Omental fat pad (tissue), 4 donors: ENCODE measurements around the gene GAS7. TPM values are rescaled to one million over a fixed set of nuclear protein-coding genes. Genes with fewer than 3 reads are reported as not detected.

Experiments
- ATAC-seq: fragments of 150-250 bp; one replicate; pipeline ENCODE4 v1.9.1; 2016; ENCODE audit warnings: mild to moderate bottlenecking, moderate library complexity; ENCODE audit not compliant: low FRiP score
- DNase-seq: peaks from one replicate; pipeline ENCODE4 v3.0.0-alpha.2; 2019; ENCODE audit warnings: low spot score
- total RNA-seq, 4 donors: library from RNA; depleted of rRNA; stranded (reverse); fragments of >200 nt; gene quantifications; one replicate each; pipeline ENCODE4 v1.1.0, GENCODE V29; 2016
- TF ChIP-seq, protein P1 (sequence below), 3 donors: fragments of 450-650 bp; IDR thresholded peaks; one replicate each; pipeline ENCODE4 v1.5.1; 2016 to 2017; ENCODE audit warnings: antibody characterized with exemption in 3 of 3, mild to moderate bottlenecking in 3 of 3, moderate library complexity in 2 of 3

The GAS7 gene
- total RNA-seq, 4 donors from 2014 or later: 36.4 to 148 (median 52.7) TPM

DNA sequence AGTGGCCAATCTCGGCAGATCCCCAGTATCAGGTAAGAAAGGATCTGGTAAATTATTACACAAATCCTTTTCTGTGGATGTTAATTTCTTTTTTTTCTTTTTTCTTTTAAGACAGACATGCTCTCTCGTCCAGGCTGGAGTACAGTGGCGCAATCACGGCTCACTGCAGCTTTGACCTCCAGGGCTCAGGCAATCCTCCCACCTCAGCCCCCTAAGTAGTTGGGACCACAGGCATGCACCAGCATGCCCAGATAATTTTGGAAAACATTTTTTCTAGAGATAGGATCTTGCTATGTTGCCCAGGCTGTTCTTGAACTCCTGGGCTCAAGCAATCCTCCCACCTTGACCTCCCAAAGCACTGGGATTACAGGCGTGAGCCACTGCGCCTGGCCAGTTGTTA is 54.0 kb downstream of the GAS7 start:
- TF ChIP-seq, protein P1, sequence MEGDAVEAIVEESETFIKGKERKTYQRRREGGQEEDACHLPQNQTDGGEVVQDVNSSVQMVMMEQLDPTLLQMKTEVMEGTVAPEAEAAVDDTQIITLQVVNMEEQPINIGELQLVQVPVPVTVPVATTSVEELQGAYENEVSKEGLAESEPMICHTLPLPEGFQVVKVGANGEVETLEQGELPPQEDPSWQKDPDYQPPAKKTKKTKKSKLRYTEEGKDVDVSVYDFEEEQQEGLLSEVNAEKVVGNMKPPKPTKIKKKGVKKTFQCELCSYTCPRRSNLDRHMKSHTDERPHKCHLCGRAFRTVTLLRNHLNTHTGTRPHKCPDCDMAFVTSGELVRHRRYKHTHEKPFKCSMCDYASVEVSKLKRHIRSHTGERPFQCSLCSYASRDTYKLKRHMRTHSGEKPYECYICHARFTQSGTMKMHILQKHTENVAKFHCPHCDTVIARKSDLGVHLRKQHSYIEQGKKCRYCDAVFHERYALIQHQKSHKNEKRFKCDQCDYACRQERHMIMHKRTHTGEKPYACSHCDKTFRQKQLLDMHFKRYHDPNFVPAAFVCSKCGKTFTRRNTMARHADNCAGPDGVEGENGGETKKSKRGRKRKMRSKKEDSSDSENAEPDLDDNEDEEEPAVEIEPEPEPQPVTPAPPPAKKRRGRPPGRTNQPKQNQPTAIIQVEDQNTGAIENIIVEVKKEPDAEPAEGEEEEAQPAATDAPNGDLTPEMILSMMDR (IDR thresholded peaks at IDR 0.05): no peak
- no peak for ATAC-seq
- no peak for DNase-seq

DNA sequence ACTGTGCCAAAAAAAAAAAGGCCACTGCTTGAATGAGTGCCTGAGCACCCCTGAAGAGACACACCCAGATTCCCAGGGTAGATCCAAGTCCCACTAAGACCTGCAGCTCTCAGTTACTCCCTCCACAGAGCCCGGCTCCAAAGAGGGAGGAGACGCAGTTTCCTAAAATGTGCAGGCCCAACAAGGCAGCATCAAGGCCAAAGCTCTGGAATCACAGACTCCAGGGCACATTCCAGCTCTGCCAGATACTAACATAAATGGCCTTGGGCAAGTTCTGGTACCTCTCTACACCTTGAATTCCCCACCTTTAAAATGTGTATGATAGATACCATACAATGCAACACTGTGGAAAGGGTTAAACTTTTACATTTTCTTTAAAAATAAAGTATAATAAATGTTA is 57.0 kb downstream of the GAS7 start:
- DNase-seq (no peak), ATAC-seq (no peak)
- TF ChIP-seq, protein P1 (IDR thresholded peaks at IDR 0.05): no peak

DNA sequence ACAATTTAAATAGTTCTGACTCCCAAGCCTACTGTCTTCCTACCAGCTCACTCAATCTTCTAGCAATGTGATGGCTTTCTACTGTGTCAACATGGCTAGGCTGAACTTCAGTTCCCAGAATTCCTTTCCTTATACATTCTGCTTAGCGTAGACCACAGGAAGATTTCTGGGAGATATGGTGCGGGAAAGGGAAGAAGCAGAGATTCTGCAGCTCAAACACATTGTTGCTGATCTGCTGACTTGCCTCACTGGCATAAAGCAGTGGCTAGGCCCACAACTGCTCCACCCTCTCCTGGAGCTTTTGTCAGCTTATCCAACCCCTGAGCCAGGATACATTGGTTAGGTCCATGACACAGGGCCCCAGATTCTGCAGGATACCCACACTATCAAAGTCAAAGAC is 58.8 kb downstream of the GAS7 start:
- TF ChIP-seq, protein P1 (IDR thresholded peaks at IDR 0.05): no peak
- ATAC-seq: no peak
- DNase-seq: no peak

DNA sequence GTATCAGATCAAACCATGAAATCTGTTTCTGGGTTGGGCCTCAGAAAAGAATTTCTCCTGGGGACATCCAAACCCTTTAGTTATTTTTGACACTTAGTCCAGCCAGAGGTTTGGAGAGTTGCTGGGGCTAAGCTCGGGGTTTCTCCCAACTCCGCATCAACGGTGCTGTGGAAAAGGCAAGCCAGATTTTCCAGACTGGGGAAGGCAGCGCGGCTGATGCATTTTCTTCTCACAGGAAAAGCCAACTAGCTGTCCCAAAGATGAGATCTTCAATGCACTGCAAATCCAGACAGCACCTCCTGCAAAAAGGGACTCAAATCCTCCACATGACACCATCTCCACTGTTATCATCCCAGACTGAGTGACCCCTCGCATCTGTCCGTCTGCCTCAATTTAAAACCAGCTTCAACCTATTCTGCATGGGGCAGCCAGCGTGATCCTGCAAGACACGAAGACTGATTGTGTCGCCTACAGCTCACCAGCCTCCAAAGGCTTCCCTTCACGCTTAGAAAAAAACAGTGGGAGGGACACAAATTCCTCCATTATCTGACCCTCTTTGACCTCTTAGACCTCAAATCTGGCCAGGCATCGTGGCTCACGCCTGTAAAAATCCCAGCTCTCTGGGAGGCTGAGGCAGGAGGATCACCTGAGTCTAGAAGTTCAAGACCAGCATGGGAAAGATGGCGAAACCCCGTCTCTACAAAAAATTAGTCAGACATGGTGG is 62.0 kb downstream of the GAS7 start:
- TF ChIP-seq, protein P1 (IDR thresholded peaks at IDR 0.05): no peak
- ATAC-seq: no peak
- no peak for DNase-seq

- ATAC-seq: peak; percentile 80
- TF ChIP-seq, protein P1 (IDR thresholded peaks at IDR 0.05): no peak
- no peak for DNase-seq
Measured at GRCh38 chr17:10135539-10136257, 62.7 kb downstream of the GAS7 start.

- no peak for ATAC-seq
- TF ChIP-seq, protein P1 (IDR thresholded peaks at IDR 0.05): no peak
- DNase-seq: no peak
Measured at GRCh38 chr17:10130677-10131076, 67.7 kb downstream of the GAS7 start.

DNA sequence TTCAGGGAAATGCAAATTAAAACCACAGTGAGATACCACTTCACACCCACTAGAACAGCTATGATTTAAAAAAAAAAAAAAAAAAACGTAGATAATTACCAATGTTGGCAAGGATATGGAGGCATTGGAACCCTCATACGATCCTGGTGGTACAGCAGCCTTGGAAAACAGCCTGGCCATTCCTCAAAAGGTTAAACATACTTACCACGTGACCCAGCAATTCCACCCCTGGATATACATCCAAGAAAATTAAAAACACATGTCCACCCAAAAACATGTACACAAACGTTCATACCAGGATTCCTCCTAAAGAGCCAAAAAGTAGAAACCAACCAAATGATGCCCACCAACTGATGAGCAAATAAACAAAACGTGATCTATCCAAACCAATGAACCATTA is 68.1 kb downstream of the GAS7 start:
- DNase-seq (no peak), ATAC-seq (no peak)
- TF ChIP-seq, protein P1 (IDR thresholded peaks at IDR 0.05): no peak
